ENCODE measurements around the gene RPL39. TPM values are rescaled to one million over a fixed set of nuclear protein-coding genes. Genes with fewer than 3 reads are reported as not detected.

The RPL39 gene
- total and polyA plus RNA-seq, 10 of the 15 experiments (the other 5 are each of a cell fraction or from before 2014, with no cell fraction given): 1,792 to 6,541 (median 3,667) TPM

DNA sequence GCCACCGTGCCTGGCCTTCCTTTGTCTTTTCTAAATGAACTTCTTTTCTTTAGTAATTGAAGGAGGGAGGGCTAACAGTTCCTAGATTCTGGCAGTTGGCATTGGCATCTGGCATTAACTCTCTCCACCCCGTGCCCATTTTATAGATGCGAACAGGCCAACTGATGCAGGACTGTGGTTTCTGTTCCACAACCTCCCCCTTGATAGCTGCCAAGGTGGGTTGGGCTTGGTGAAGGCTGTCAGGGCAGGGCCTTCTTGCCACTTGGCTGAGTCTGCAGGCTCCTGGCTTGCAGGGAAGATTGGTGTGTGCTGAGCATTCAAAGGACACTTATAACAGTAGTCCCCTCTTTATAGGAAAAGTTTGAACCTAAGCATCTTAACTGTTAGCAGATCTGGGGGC is 28.7 kb downstream of the RPL39 start:
- H3K79me2 ChIP-seq (ENCODE audit: control insufficient read depth, insufficient read depth, low read length): no peaks in the 10 kb centered on the region; the same call in 1 of the 2 replicates
- no peak overlapping the region for H3K4me2 ChIP-seq (ENCODE audit: control insufficient read depth, insufficient read depth)
- TF ChIP-seq NFYA (IDR thresholded peaks at IDR 0.05; ENCODE audit: borderline replicate concordance, low read depth, low read length): no peak
- H3K9ac ChIP-seq (ENCODE audit: control insufficient read depth, insufficient read depth, low read length): no peak overlapping the region
- no TSS peak for BruUV-seq (replicated peaks)
- H4K20me1 ChIP-seq (ENCODE audit: control insufficient read depth, insufficient read depth): no peaks in the 10 kb centered on the region
- H3K4me3 ChIP-seq: no peak overlapping the region
- ChIA-PET POLR2A (interaction anchor here (0.9 to 1.9 kb wide), 2 partner anchors 13 to 143 kb away, joined by 3 to 8 read pairs; no protein-coding TSS in a partner anchor), RAD21 (ENCODE audit: unreplicated experiment) (interaction anchor here (0.8 to 12.8 kb wide), 6 partner anchors 9 to 77 kb away, joined by 3 to 128 read pairs (median 8); no protein-coding TSS in a partner anchor), SMC1A (ENCODE audit: uncharacterized antibody, unreplicated experiment) (interaction anchor here (0.7 to 4.1 kb wide), 3 partner anchors 13 to 246 kb away, joined by 3 to 35 read pairs (median 3); partner anchors contain the start of gene RPL39), CTCF (interaction anchor here (1.0 to 4.0 kb wide), 7 partner anchors 8 to 33 kb away, joined by 3 to 22 read pairs (median 4); no protein-coding TSS in a partner anchor)
- H3K27me3 ChIP-seq (replicated peaks in 1 of 2; ENCODE audit: control insufficient read depth in 2 of 2, insufficient read depth in 2 of 2, low read length in 1 of 2): no peaks in the 10 kb centered on the region
- H3K4me1 ChIP-seq (ENCODE audit: control insufficient read depth, insufficient read depth, low read length): peaks cover 16% of the 10 kb centered on the region
- H3K36me3 ChIP-seq (ENCODE audit: control insufficient read depth in 2 of 2, insufficient read depth in 2 of 2, low read length in 1 of 2): no peaks in the 10 kb centered on the region
- ATAC-seq (peak; percentile 33), DNase-seq (ENCODE audit: low read depth, low spot score) (no peak), FAIRE-seq (no peak)
- intact Hi-C loops (cut with micrococcal nuclease; ENCODE audit: unreplicated experiment): no loop called here
- H3K27ac ChIP-seq (ENCODE audit: control insufficient read depth, insufficient read depth): no peak overlapping the region
- 36% methylated on average over 3 of the region's 3 CpGs for WGBS (ENCODE audit: insufficient coverage, insufficient replicate concordance, low lambda C conversion rate, missing lambda C conversion rate)
- H2AFZ ChIP-seq (ENCODE audit: control insufficient read depth, low read depth, low read length): no peak overlapping the region
- no peaks in the 10 kb centered on the region; the same call in 2 of the 3 replicates for H3K9me3 ChIP-seq (replicated peaks; ENCODE audit: control insufficient read depth, insufficient read depth, low read length)
- in situ Hi-C loops (cut with MboI): no loop called here

GRCh38 chrX:119760026-119760877 is 31.2 kb downstream of the RPL39 start:
- CTCF ChIA-PET: interaction anchor here (0.6 to 3.0 kb wide), 13 partner anchors 12 to 244 kb away, joined by 3 to 21 read pairs (median 5); partner anchors contain the start of gene RPL39
- Histone ChIP-seq H3K4me3 (peak overlapping the region; percentile 64; the same call in 1 of the 2 replicates), H4K20me1 (ENCODE audit: control insufficient read depth, insufficient read depth) (no peaks in the 10 kb centered on the region), H3K4me2 (ENCODE audit: control insufficient read depth, insufficient read depth) (peak overlapping the region; percentile 88), H3K9me3 (replicated peaks; ENCODE audit: control insufficient read depth, insufficient read depth, low read length) (no peaks in the 10 kb centered on the region; the same call in 2 of the 3 replicates), H3K9ac (ENCODE audit: control insufficient read depth, insufficient read depth, low read length) (peak overlapping the region; percentile 37), H2AFZ (ENCODE audit: control insufficient read depth, low read depth, low read length) (peak overlapping the region; percentile 41; the same call in 1 of the 2 replicates), H3K4me1 (ENCODE audit: control insufficient read depth, insufficient read depth, low read length) (peaks cover 34% of the 10 kb centered on the region), H3K79me2 (ENCODE audit: control insufficient read depth, insufficient read depth, low read length) (no peaks in the 10 kb centered on the region; the same call in none of the 2 replicates), H3K27ac (ENCODE audit: control insufficient read depth, insufficient read depth) (peak overlapping the region; percentile 46; the same call in 1 of the 2 replicates), H3K36me3 (ENCODE audit: control insufficient read depth in 2 of 2, insufficient read depth in 2 of 2, low read length in 1 of 2) (no peaks in the 10 kb centered on the region), H3K27me3 (replicated peaks in 1 of 2; ENCODE audit: control insufficient read depth in 2 of 2, insufficient read depth in 2 of 2, low read length in 1 of 2) (no peaks in the 10 kb centered on the region)
- SMC1A ChIA-PET (ENCODE audit: uncharacterized antibody, unreplicated experiment): interaction anchor here (0.7 to 4.1 kb wide), 12 partner anchors 15 to 298 kb away, joined by 3 to 35 read pairs (median 3); partner anchors contain the start of gene RPL39
- DNase-seq (ENCODE audit: low read depth, low spot score) (no peak), ATAC-seq (peak; percentile 14), FAIRE-seq (peak; percentile 61)
- in situ Hi-C loops (cut with MboI): no loop called here
- RAD21 ChIA-PET (ENCODE audit: unreplicated experiment): interaction anchor here (0.5 to 12.8 kb wide), 12 partner anchors 15 to 254 kb away, joined by 3 to 128 read pairs (median 6); partner anchors contain the start of gene RPL39
- intact Hi-C loops (cut with micrococcal nuclease; ENCODE audit: unreplicated experiment): no loop called here
- WGBS (ENCODE audit: insufficient coverage, insufficient replicate concordance, low lambda C conversion rate, missing lambda C conversion rate): 11% methylated on average over 13 of the region's 18 CpGs
- POLR2A ChIA-PET: interaction anchor here (0.7 to 7.7 kb wide), 10 partner anchors 10 to 1009 kb away, joined by 3 to 42 read pairs (median 6); partner anchors contain the start of genes RPL39 and SEPTIN6
- no TSS peak for BruUV-seq (replicated peaks)
- TF ChIP-seq HDAC6 (IDR thresholded peaks at IDR 0.05; ENCODE audit: unreplicated experiment) (no peak), BACH1 (IDR thresholded peaks at IDR 0.05; ENCODE audit: borderline replicate concordance) (no peak), FOXM1 (IDR thresholded peaks at IDR 0.05; ENCODE audit: low read depth, low read length) (peak; percentile 24; the same call in 1 of the 2 replicates), MEF2A (IDR thresholded peaks at IDR 0.05; ENCODE audit: insufficient read depth, low read depth, low read length) (no peak), CHD4 (IDR thresholded peaks at IDR 0.05) (no peak), ATF3 (IDR thresholded peaks at IDR 0.05; ENCODE audit: borderline replicate concordance, extremely low read depth, low read depth, low read length) (no peak), ZNF207 (IDR thresholded peaks at IDR 0.05; ENCODE audit: borderline replicate concordance) (no peak), SPI1 (IDR thresholded peaks at IDR 0.05; ENCODE audit: borderline replicate concordance, insufficient read depth, low read depth, low read length) (no peak)
